Vagina (tissue), 2 donors: ENCODE measurements around the gene ELMO1.

Source experiments
- POLR2AphosphoS5 ChIP-seq, 2 donors: sonication (generic); formaldehyde crosslinking; IDR thresholded peaks; one replicate each; pipeline ENCODE4 v1.9.0; 2017; ENCODE audit warnings: antibody characterized with exemption in 2 of 2, mild to moderate bottlenecking in 2 of 2, low read depth in 1 of 2; ENCODE audit not compliant: insufficient read depth in 1 of 2
- TF ChIP-seq, protein P1 (sequence below), 3 experiments: fragments of 450-650 bp in 2 of 3; fragments of 200-600 bp in 1 of 3; sonication (generic) in 1 of 3; IDR thresholded peaks; one replicate each; pipeline ENCODE4 v1.5.1; 2017 to 2019; ENCODE audit warnings: antibody characterized with exemption in 3 of 3, mild to moderate bottlenecking in 2 of 3, moderate library complexity in 2 of 3

- no peak for TF ChIP-seq POLR2AphosphoS5 (IDR thresholded peaks at IDR 0.05; ENCODE audit: insufficient read depth in 1 of 2, low read depth in 1 of 2)
- TF ChIP-seq, protein P1, sequence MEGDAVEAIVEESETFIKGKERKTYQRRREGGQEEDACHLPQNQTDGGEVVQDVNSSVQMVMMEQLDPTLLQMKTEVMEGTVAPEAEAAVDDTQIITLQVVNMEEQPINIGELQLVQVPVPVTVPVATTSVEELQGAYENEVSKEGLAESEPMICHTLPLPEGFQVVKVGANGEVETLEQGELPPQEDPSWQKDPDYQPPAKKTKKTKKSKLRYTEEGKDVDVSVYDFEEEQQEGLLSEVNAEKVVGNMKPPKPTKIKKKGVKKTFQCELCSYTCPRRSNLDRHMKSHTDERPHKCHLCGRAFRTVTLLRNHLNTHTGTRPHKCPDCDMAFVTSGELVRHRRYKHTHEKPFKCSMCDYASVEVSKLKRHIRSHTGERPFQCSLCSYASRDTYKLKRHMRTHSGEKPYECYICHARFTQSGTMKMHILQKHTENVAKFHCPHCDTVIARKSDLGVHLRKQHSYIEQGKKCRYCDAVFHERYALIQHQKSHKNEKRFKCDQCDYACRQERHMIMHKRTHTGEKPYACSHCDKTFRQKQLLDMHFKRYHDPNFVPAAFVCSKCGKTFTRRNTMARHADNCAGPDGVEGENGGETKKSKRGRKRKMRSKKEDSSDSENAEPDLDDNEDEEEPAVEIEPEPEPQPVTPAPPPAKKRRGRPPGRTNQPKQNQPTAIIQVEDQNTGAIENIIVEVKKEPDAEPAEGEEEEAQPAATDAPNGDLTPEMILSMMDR (IDR thresholded peaks at IDR 0.05), result no peak
Observed at GRCh38 chr7:36941359-36941758, 507.3 kb downstream of the ELMO1 start.
